K562 (cell line): ENCODE results near the gene GFRA1. TPM values are rescaled to one million over a fixed set of nuclear protein-coding genes. Genes with fewer than 3 reads are reported as not detected.

ENCODE experiments used
- BRF2 ChIP-seq: IDR thresholded peaks from 3 replicates; pipeline ENCODE4 v1.6.1; 2011; ENCODE audit warnings: borderline replicate concordance, mild to moderate bottlenecking; ENCODE audit not compliant: insufficient read length, insufficient read depth
- CHD7 ChIP-seq: fragments of 200-600 bp; sonication (generic); IDR thresholded peaks from one replicate; pipeline ENCODE4 v1.6.1; 2012; ENCODE audit warnings: mild to moderate bottlenecking, low read depth, low read length, inconsistent platforms
- IRF9 ChIP-seq: fragments of 450-650 bp; IDR thresholded peaks from 2 replicates; pipeline ENCODE4 v1.6.1; 2016; ENCODE audit warnings: missing biosample characterization, missing genetic modification characterization
- RBBP5 ChIP-seq: fragments of 200-600 bp; sonication (generic); IDR thresholded peaks from 2 replicates; pipeline ENCODE4 v1.6.1; 2012; ENCODE audit warnings: borderline replicate concordance, mild to moderate bottlenecking, low read length, control low read depth, inconsistent platforms; ENCODE audit not compliant: insufficient read depth, poor library complexity, severe bottlenecking
- TCF7L2 ChIP-seq: fragments of 150-350 bp; IDR thresholded peaks from 2 replicates; pipeline ENCODE4 v1.6.1; 2016; ENCODE audit warnings: low read depth, mild to moderate bottlenecking, low read length, moderate library complexity
- TRIM24 ChIP-seq, 2 experiments: fragments of 450-650 bp; IDR thresholded peaks; 2 replicates each; pipeline ENCODE4 v1.6.1; 2016
- ZNF224 ChIP-seq: sonication (generic); formaldehyde crosslinking; IDR thresholded peaks from 2 replicates; pipeline ENCODE4 v1.8.0; 2022; ENCODE audit warnings: mild to moderate bottlenecking, missing genetic modification reagents
- polyA plus RNA-seq, 8 experiments: library from polyadenylated mRNA; depleted of rRNA in 4 of 8; stranded (reverse) in 5 of 8; unstranded in 3 of 8; fragments of >200 nt; fragmentation: Nextera tagmentation in 2 of 8; fragmentation: Illumina TruSeq in 1 of 8; extraction: Ambion mirVana in 2 of 8; extraction: Trizol in 1 of 8; gene quantifications; 2 replicates each; pipeline versions ENCODE4 v1.2.1 to v1.2.3, GENCODE V29; 2011 to 2014; ENCODE audit warnings: inconsistent platforms in 1 of 8, missing spikeins in 1 of 8
- total RNA-seq, 7 experiments: library from RNA; depleted of rRNA in 6 of 7; stranded (reverse); fragments of >200 nt in 6 of 7; fragmentation: Illumina TruSeq in 2 of 7; extraction: Trizol in 2 of 7; gene quantifications; 2 replicates each; pipeline versions ENCODE4 v1.2.1 to v1.2.3, GENCODE V29; 2011 to 2021; ENCODE audit warnings: low replicate concordance in 1 of 7

The GFRA1 gene
- total and polyA plus RNA-seq, 9 of the 15 experiments (the other 6 are each of a cell fraction or from before 2014, with no cell fraction given) = 0.04 TPM; not detected in 8

GRCh38 chr10:116241085-116241484 is 31.9 kb downstream of the GFRA1 start (continued):
- TF ChIP-seq CHD7 (no peak), RBBP5 (no peak), BRF2 (no peak), TCF7L2 (no peak), ZNF224 (no peak), TRIM24 (IDR thresholded peaks at IDR 0.05) (no peak), IRF9 (tag) (no peak)
